Activated CD4-positive, alpha-beta T cell treated with anti-CD3 and anti-CD28 coated beads for 4 hours (primary cell): ENCODE data around the gene CAMTA1.

Experiments used
- DNase-seq, 2 donors: peaks; one replicate each; pipeline ENCODE4 v3.0.0-alpha.2; 2020

The CAMTA1 gene

GRCh38 chr1:7097938-7098592 is 312.8 kb downstream of the CAMTA1 start:
- DNase-seq = no peak

- no peak for DNase-seq
Observed at GRCh38 chr1:7098641-7099040, 313.4 kb downstream of the CAMTA1 start.

GRCh38 chr1:7100479-7100878 is 315.2 kb downstream of the CAMTA1 start:
- no peak for DNase-seq

GRCh38 chr1:7101187-7101586 is 315.9 kb downstream of the CAMTA1 start:
- DNase-seq = no peak

GRCh38 chr1:7103361-7103782 is 318.1 kb downstream of the CAMTA1 start:
- no peak for DNase-seq

GRCh38 chr1:7103874-7104273 is 318.6 kb downstream of the CAMTA1 start:
- DNase-seq = no peak

- DNase-seq = no peak
Observed at GRCh38 chr1:7104339-7104738, 319.1 kb downstream of the CAMTA1 start.

- no peak for DNase-seq
Observed at GRCh38 chr1:7105269-7105668, 320.0 kb downstream of the CAMTA1 start.

GRCh38 chr1:7106442-7107108 is 321.3 kb downstream of the CAMTA1 start:
- no peak for DNase-seq

- no peak for DNase-seq
Observed at GRCh38 chr1:7107109-7107830, 322.0 kb downstream of the CAMTA1 start.

GRCh38 chr1:7108251-7108650 is 323.0 kb downstream of the CAMTA1 start:
- no peak for DNase-seq

GRCh38 chr1:7109901-7110300 is 324.6 kb downstream of the CAMTA1 start:
- DNase-seq = no peak

GRCh38 chr1:7110321-7110720 is 325.1 kb downstream of the CAMTA1 start:
- no peak for DNase-seq

- no peak for DNase-seq
Observed at GRCh38 chr1:7111853-7112252, 326.6 kb downstream of the CAMTA1 start.

- no peak for DNase-seq
Observed at GRCh38 chr1:7113136-7113535, 327.9 kb downstream of the CAMTA1 start.

- DNase-seq = no peak
Observed at GRCh38 chr1:7113822-7114221, 328.6 kb downstream of the CAMTA1 start.

GRCh38 chr1:7116001-7116400 is 330.7 kb downstream of the CAMTA1 start:
- no peak for DNase-seq

- no peak for DNase-seq
Observed at GRCh38 chr1:7117399-7118281, 332.4 kb downstream of the CAMTA1 start.

- DNase-seq = no peak
Observed at GRCh38 chr1:7119156-7119555, 333.9 kb downstream of the CAMTA1 start.

- DNase-seq = no peak
Observed at GRCh38 chr1:7120863-7121621, 335.8 kb downstream of the CAMTA1 start.

- DNase-seq = no peak
Observed at GRCh38 chr1:7121622-7121988, 336.4 kb downstream of the CAMTA1 start.

- no peak for DNase-seq
Observed at GRCh38 chr1:7127322-7128075, 342.2 kb downstream of the CAMTA1 start.
